GM18508 (cell line): ENCODE results near the gene TMEM212.
"Not testable (repeated sequence)": the region's sequence is repeated elsewhere in the genome, so short reads cannot be mapped to it uniquely, and the experiment has no call there.

Source experiments
- ATAC-seq: cut with Tn5 transposase; IDR thresholded peaks from one replicate; pipeline ENCODE4 v1.9.1; 2021; ENCODE audit warnings: moderate number of reproducible peaks; ENCODE audit not compliant: insufficient read depth, unreplicated experiment

Gene TMEM212

DNA sequence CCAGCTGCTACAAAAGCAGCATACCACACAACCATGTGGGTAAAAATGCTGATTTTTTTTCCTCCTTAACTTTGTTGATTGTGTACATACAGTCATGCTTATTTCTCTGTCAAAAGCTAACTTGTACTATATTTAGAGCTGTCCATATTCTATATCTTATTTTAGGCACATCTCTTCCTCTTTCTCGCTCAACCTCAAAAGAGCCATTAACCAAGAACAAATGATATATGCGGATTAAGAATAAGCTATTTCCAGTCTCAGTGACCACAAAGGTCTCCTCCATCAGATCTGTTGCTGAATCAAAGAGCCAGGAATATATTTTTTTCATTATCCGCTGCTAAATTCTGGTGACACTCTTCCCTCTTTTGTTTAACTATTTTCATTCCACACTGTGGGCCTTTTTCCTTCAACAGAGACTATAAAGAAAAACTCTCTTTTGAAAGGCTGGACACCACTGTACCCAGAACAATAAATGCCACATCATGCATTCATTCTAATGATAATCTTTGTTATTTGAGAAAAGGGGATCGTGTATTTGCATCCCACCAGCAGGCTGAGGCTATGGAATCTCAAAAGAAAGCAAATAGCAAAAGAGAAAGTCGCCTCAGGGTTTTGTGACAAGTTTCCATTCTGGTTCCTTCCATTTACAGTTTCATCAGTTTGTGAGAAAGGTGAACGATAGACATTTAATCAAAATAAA is 8.0 kb downstream of the TMEM212 start:
- ATAC-seq = no peak

- ATAC-seq = no peak
Observed at GRCh38 chr3:171851660-171852058, 8.5 kb downstream of the TMEM212 start.

DNA sequence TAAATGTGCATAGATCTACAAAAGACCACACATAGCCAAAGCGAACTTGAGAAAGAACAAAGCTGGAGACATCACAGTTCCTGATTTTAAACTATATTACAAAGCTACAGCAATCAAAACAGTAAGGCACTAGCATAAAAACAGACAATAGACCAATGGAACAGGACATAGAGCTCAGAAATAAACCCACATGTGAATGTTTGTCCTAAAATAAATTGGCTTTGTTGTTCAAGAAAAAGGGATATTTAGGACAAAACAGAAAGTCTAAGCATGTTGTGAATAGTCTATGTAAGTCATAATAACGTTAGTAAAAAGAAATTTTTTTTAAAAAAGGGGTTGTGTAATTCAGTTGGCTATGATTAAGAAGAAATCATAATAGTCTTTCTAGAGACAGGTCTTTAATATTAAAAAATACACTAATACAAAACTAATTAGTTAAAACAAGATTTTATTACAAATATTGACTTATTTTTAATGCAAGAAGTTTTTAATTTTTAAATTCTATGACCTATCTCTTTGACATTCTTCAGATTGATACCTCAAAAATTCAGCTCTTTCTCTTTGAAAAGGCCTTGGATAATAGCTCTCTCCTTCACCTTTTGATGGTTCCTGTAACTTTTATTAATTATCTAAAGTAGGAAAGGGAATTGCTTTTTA is 11.6 kb downstream of the TMEM212 start:
- ATAC-seq = no peak

DNA sequence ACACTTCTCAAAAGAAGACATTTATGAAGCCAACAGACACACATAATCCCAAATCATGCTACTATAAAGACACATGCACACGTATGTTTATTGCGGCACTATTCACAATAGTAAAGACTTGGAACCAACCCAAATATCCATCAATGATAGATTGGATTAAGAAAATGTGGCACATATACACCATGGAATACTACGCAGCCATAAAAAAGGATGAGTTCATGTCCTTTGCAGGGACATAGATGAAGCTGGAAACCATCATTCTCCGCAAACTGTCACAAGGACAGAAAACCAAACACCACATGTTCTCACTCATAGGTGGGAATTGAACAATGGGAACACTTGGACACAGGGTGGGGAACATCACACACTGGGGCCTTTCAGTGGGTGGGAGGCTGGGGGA is 15.6 kb downstream of the TMEM212 start:
- not testable (repeated sequence) for ATAC-seq

DNA sequence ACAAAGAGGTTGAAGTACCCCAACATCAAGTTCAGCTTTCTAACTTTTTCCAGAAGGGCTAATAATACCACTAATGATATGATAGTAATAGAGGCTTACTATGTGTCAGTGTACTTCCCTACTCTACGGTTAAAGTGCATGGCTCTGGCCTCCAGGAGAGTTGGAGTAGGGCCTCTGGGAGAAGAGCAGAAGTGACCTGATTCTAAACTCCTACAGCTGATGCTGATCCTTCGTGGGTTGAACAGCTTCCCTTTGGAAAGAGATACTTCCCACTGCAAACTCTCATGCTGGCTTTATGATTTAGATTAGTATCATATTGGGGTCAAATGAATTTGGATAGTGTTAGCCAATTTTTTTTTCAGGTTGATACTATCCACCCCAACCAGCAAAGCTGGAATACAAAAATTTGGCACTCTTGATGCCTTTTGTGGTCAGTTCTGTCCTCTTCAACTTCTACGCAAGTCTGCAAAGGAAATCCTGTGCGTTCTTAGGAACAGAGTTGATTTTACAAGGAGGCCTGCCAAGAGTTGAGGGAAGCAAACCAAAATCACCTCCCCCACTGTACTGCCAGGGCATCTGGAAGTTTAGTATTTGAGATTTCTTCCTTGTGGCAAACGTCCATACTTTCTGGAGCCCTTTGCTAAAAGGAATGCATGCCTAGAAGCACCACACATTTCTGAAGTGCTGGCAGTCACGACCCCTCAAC is 17.8 kb downstream of the TMEM212 start:
- no peak for ATAC-seq

DNA sequence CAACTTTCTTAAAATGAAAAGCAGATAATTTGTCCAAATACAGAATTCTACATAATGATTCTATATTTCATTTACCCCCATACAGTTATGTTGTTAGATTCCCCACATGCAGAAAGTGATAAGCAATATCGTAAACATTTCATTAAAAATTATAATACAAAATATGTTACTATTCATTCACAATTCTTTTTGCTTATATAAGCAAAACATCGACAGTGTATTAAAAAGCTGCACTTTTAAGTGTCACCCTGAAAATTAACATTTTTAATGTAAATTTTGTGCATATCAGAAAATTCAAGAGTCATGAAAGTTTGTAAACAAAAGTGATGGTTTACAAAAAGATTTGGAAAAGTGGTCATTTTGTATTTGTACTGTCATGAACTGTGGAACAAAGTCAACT is 19.2 kb downstream of the TMEM212 start:
- no peak for ATAC-seq

DNA sequence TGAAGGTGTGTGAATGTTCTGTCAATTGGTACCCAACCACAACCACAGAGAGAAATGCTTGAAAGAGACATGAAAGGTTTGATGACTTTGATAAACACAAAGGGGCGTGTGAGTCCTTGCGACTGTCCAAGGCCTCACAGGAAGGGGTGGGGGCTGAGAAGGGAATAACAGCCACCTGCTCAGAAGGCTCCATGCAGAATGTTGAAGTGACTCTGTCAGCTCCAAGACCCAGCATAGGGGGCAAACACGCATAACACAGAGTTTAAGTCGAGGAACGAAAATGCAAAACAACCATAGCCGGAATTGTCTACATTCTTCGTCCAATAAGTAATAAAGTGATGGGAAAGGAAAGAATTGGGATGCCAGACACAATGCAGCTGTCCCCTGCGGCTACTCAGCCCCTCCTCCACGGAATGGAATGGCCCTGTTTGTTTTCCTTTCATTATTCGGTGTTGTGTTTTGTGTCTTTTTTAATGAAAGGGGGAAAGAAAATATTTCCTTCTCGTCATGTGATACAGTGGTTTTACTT is 19.9 kb downstream of the TMEM212 start:
- no peak for ATAC-seq

DNA sequence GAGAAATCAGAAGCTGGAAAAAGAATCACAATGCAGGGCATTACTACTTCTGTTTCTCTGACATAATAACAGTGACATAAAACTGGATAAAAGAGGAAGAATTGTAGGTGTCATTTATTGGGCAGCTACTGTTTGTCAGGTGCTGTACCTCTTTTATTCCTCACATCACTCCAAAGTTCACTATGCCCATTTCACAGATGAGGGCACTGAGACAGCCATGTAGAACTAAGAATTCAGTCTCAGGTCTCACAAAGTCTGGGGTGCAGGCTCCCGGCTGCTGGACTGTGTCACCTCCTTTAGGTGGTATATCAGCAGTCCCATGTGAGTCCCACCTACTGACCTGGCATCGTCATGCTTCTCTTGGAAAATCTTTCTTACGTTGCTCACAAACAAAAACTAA is 20.8 kb downstream of the TMEM212 start:
- no peak for ATAC-seq

- ATAC-seq = no peak
Observed at GRCh38 chr3:171865191-171865865, 22.2 kb downstream of the TMEM212 start.

DNA sequence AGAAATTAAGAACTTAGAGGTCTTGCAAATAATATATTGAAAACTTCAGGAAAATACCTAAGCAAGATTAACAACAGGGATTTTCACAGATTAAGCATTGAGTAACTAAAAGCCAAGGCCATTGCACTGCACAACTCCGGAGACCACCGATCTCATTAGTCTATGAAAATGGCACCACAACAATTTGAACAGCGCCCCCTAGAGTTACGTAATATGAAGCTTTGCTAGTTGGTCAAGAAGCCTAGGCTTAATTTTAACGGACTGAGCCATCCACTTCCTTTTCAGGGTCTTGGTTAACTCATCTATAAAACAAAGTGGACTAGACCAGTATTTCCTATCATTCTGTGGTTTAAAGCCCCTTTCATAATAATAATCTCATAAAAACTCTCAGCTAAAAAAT is 24.8 kb downstream of the TMEM212 start:
- ATAC-seq = no peak

GRCh38 chr3:171871392-171872274 is 28.5 kb downstream of the TMEM212 start:
- ATAC-seq = no peak

GRCh38 chr3:171873580-171873979 is 30.4 kb downstream of the TMEM212 start:
- no peak for ATAC-seq

DNA sequence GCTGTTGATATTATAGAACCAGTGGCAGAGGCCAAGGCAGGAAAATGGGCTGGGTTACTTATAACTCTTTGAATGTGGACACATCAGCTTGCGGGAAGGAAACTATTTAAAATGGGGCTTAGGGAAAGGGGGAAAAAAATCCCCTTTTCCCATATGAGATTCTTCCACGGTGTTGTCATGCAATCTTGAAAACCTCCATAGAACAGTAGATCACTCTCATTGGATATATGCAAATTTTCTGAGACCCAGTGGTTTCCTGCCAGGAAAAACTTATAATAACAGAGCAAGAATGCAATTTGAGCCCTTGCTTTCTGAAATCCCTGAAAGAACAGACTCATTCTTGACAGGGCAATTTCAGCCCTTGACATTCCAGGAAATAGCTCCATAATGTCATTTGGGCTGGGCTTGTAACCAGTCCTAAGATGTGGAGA is 31.1 kb downstream of the TMEM212 start:
- no peak for ATAC-seq

DNA sequence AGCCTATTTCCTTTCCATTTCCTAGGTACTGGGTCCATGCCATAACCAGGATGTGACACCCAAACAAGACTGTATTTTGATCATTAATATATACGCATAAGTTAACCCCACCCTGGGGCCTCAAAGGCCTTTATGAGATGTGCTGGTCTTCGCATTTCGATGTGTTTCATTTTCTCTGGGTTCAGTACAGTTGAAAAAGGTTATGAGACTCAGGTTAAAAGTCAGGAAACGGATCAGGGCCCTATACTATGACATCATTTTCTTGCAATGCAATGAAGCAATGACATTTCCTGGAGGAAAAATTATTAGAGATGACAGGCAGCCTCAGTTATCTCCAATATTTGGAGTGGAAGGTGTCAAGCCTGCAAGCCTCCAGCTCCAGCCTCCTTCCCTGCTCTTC is 31.7 kb downstream of the TMEM212 start:
- ATAC-seq = no peak

- ATAC-seq = no peak
Observed at GRCh38 chr3:171875923-171876412, 32.8 kb downstream of the TMEM212 start.

GRCh38 chr3:171876680-171877147 is 33.6 kb downstream of the TMEM212 start:
- ATAC-seq = no peak

DNA sequence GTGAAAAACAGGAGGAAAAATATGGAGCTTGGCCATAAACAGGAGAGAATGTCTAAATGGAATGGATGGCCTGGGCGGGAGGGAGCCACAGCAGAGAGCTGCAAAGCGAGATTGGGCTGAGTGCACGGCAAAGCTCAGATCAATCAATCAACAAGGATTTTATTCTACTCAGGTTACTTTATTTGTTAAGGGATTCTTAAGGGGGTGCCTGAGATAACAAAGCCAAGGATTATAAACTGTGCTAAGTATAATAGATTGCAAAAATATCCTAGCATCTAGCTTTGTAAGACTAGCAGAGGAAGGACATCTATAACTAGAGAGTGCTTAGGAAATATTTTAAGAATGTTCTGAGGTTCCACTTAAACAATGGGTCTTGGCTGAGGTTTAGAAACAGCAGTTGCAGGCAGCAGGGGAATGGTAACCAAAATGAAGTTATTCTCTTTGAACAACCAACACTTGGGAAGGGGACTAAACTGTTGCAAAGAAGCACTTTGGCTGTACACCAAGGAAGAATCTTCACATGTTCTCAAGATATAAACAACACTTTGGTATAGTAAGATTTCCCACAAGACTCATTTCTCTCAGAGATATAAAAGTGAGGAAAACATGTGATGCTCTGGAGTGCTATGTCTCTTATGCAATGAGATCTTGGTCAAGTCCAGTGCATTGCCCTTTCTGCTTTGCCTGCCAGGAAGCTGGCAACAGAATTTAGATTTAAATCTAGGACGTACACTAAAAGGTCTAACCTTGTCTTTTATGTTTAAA is 35.5 kb downstream of the TMEM212 start:
- ATAC-seq = no peak

DNA sequence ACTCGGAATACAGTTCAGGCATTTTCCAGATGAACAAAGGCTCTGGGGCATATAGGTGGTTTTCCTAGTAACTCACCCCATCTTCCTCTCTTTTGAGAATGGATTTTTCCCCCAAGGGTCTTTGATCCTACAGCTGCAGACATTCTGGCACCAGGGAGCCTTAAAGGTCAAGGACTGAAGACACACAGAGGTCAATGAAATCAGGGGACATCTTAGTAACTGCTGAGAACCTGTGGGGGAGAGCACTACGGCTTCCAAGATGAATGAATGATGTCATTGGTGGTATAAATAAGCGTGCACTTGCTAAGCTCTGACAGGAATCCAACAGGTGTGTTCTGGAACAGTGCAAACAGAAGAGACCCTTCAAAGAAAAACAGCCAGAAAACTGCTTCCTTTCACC is 36.3 kb downstream of the TMEM212 start:
- ATAC-seq = no peak
